HL-60 (cell line): Measurements from ENCODE around the gene UST.

Experiments
- DNase-seq, 2 experiments: peaks; one replicate each; pipeline ENCODE4 v3.0.0-alpha.2; 2010 to 2020; ENCODE audit warnings: low read depth in 1 of 2, low spot score in 1 of 2
- H3K27ac ChIP-seq: fragments of 250-450 bp; sonication (Bioruptor Pico); replicated peaks from 2 replicates; pipeline ENCODE4 v1.5.1; 2020; ENCODE audit warnings: mild to moderate bottlenecking, moderate library complexity
- H3K27me3 ChIP-seq: fragments of 250-450 bp; sonication (Bioruptor Pico); 2 replicates; pipeline ENCODE4 v1.5.1; 2021; ENCODE audit warnings: mild to moderate bottlenecking, moderate library complexity; ENCODE audit not compliant: insufficient read depth, poor library complexity, severe bottlenecking
- H3K4me3 ChIP-seq: replicated peaks from 2 replicates; pipeline ENCODE4 v1.5.1; 2011; ENCODE audit warnings: mild to moderate bottlenecking, control low read depth, low read length; ENCODE audit not compliant: insufficient read depth
- GABPA ChIP-seq: IDR thresholded peaks from 2 replicates; pipeline ENCODE4 v1.6.1; 2012; ENCODE audit warnings: low read depth
- POLR2AphosphoS5 ChIP-seq: IDR thresholded peaks from 2 replicates; pipeline ENCODE4 v1.6.1; 2012; ENCODE audit warnings: low read depth
- SPI1 ChIP-seq: IDR thresholded peaks from 2 replicates; pipeline ENCODE4 v1.6.1; 2012; ENCODE audit warnings: low read depth, mild to moderate bottlenecking, borderline replicate concordance
- TF ChIP-seq, protein P1 (sequence below): IDR thresholded peaks from one replicate; pipeline ENCODE4 v1.5.1; 2011; ENCODE audit warnings: low read length, control low read depth, inconsistent platforms; ENCODE audit not compliant: insufficient read depth
- TF ChIP-seq, protein P2 (sequence below): IDR thresholded peaks from 2 replicates; pipeline ENCODE4 v1.6.1; 2012; ENCODE audit warnings: low read depth; ENCODE audit not compliant: insufficient replicate concordance

UST gene

DNA sequence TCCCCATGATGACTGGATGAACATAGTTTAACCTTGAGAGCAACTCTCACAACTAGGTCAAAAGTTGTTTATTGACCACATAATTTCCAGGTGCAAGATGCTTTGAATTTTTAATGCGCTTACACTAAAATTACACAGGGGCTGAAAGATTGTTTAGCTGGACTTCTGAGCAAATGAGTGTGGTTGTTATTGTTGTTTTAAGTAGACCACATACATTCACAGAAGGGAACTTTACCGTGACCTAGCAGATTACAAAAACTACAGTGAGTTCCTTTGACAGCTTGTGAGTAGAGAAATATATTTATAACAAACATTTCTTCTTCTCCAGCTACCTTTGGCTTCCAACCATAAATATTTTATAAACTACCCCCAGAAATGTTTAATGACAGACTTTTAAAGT lies 178.9 kb downstream of the UST start:
- no peaks in the 10 kb centered on the region for H3K27me3 ChIP-seq
- DNase-seq = no peak
- H3K27ac ChIP-seq = no peak overlapping the region
- TF ChIP-seq, protein P1, sequence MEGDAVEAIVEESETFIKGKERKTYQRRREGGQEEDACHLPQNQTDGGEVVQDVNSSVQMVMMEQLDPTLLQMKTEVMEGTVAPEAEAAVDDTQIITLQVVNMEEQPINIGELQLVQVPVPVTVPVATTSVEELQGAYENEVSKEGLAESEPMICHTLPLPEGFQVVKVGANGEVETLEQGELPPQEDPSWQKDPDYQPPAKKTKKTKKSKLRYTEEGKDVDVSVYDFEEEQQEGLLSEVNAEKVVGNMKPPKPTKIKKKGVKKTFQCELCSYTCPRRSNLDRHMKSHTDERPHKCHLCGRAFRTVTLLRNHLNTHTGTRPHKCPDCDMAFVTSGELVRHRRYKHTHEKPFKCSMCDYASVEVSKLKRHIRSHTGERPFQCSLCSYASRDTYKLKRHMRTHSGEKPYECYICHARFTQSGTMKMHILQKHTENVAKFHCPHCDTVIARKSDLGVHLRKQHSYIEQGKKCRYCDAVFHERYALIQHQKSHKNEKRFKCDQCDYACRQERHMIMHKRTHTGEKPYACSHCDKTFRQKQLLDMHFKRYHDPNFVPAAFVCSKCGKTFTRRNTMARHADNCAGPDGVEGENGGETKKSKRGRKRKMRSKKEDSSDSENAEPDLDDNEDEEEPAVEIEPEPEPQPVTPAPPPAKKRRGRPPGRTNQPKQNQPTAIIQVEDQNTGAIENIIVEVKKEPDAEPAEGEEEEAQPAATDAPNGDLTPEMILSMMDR = no peak
- TF ChIP-seq GABPA (no peak), POLR2AphosphoS5 (no peak), SPI1 (no peak)
- TF ChIP-seq, protein P2, sequence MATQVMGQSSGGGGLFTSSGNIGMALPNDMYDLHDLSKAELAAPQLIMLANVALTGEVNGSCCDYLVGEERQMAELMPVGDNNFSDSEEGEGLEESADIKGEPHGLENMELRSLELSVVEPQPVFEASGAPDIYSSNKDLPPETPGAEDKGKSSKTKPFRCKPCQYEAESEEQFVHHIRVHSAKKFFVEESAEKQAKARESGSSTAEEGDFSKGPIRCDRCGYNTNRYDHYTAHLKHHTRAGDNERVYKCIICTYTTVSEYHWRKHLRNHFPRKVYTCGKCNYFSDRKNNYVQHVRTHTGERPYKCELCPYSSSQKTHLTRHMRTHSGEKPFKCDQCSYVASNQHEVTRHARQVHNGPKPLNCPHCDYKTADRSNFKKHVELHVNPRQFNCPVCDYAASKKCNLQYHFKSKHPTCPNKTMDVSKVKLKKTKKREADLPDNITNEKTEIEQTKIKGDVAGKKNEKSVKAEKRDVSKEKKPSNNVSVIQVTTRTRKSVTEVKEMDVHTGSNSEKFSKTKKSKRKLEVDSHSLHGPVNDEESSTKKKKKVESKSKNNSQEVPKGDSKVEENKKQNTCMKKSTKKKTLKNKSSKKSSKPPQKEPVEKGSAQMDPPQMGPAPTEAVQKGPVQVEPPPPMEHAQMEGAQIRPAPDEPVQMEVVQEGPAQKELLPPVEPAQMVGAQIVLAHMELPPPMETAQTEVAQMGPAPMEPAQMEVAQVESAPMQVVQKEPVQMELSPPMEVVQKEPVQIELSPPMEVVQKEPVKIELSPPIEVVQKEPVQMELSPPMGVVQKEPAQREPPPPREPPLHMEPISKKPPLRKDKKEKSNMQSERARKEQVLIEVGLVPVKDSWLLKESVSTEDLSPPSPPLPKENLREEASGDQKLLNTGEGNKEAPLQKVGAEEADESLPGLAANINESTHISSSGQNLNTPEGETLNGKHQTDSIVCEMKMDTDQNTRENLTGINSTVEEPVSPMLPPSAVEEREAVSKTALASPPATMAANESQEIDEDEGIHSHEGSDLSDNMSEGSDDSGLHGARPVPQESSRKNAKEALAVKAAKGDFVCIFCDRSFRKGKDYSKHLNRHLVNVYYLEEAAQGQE = no peak
- no peak overlapping the region for H3K4me3 ChIP-seq

DNA sequence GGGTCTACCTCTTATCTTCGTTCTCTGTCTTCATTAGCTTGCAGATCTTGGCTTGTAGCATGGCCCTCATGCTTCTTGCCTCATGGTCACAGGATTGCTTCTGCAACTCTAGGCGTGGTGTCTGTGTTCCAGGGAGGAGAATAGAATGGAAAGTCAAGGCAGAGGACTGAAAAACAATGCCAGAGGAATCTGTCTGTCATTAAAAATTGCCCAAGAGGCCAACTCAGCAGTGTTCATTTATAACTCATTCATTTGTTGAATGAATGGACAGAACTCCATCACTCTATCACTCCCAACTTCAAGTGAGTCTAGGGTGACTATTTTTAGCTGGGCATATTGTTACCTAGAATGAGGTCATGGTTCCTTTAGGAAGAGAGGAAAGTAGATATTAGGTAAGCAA lies 179.6 kb downstream of the UST start:
- H3K27me3 ChIP-seq = no peaks in the 10 kb centered on the region
- no peak overlapping the region for H3K27ac ChIP-seq
- DNase-seq = no peak
- no peak overlapping the region for H3K4me3 ChIP-seq
- TF ChIP-seq, protein P1 = no peak
- TF ChIP-seq SPI1 = no peak
- TF ChIP-seq POLR2AphosphoS5 = no peak
- TF ChIP-seq GABPA = no peak
- TF ChIP-seq, protein P2 = no peak

DNA sequence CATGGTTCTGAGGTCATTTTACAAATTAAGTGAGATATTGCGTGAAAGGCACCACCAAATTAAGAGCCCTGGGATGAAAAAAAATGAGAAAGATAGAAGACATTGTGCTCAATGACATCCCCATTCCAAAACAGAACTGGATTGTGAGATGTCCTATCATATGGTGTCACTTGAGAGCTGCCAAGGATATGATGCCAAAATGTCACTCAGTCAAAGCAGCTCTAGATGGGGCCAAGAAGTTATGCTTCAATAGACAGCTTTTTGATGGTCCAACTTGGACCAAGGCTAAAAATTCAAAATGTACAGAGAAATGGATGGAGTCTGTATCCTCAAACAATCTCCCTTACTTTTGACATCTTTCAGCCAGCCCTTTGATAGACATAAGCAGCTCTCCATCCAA lies 180.8 kb downstream of the UST start:
- no peak overlapping the region for H3K27ac ChIP-seq
- TF ChIP-seq, protein P1 = no peak
- TF ChIP-seq GABPA (no peak), POLR2AphosphoS5 (no peak), SPI1 (no peak)
- TF ChIP-seq, protein P2 = no peak
- no peaks in the 10 kb centered on the region for H3K27me3 ChIP-seq
- H3K4me3 ChIP-seq = no peak overlapping the region
- DNase-seq = no peak
